Neural progenitor cell (in vitro differentiated cells): ENCODE results near the gene XIRP1.

Source experiments
- EZH2 ChIP-seq: fragments of 200-600 bp; sonication (generic); IDR thresholded peaks from 2 replicates; pipeline ENCODE4 v1.6.1; 2017; ENCODE audit warnings: antibody characterized with exemption, mild to moderate bottlenecking, moderate library complexity
- TF ChIP-seq, protein P1 (sequence below): fragments of 200-600 bp; sonication (generic); IDR thresholded peaks from 2 replicates; pipeline ENCODE4 v1.5.1; 2017; ENCODE audit warnings: antibody characterized with exemption, mild to moderate bottlenecking

DNA sequence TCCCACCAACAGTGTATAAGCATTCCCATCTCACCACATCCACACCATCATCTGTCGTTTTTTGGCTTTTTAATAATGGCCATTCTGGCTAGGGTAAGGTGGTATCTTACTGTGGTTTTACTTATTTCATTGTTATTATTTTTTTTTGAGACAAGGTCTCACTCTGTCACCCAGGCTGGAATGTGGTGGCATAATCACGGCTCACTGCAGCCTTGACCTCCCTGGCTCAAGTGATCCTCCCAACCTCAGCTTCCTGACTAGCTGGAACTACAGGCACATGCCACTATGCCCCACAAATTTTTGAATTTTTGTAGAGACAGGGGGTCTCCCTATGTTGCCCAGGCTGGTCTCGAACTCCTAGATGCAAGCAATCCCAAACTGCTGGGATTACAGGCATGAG lies 28.0 kb downstream of the XIRP1 start:
- TF ChIP-seq EZH2: no peak
- TF ChIP-seq, protein P1, sequence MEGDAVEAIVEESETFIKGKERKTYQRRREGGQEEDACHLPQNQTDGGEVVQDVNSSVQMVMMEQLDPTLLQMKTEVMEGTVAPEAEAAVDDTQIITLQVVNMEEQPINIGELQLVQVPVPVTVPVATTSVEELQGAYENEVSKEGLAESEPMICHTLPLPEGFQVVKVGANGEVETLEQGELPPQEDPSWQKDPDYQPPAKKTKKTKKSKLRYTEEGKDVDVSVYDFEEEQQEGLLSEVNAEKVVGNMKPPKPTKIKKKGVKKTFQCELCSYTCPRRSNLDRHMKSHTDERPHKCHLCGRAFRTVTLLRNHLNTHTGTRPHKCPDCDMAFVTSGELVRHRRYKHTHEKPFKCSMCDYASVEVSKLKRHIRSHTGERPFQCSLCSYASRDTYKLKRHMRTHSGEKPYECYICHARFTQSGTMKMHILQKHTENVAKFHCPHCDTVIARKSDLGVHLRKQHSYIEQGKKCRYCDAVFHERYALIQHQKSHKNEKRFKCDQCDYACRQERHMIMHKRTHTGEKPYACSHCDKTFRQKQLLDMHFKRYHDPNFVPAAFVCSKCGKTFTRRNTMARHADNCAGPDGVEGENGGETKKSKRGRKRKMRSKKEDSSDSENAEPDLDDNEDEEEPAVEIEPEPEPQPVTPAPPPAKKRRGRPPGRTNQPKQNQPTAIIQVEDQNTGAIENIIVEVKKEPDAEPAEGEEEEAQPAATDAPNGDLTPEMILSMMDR: no peak
